Body of pancreas (tissue), 4 donors: ENCODE measurements around the gene E2F3. TPM values are rescaled to one million over a fixed set of nuclear protein-coding genes. Genes with fewer than 3 reads are reported as not detected.

ENCODE experiments used
- ATAC-seq: fragments of 150-250 bp; one replicate; pipeline ENCODE4 v1.9.1; 2016
- DNase-seq, 4 donors: peaks; one replicate each; pipeline ENCODE4 v3.0.0-alpha.2; 2019
- H3K27ac ChIP-seq, 4 donors: fragments of 200-600 bp; sonication (generic); 1 replicate in 3 of 4; 2 replicates in 1 of 4; pipeline versions ENCODE4 v1.5.1 to v1.6.1; 2016 to 2019; ENCODE audit warnings: mild to moderate bottlenecking in 1 of 4, mixed read lengths in 1 of 4, moderate library complexity in 1 of 4
- H3K27me3 ChIP-seq, 2 donors: fragments of 200-600 bp; sonication (generic); one replicate each; pipeline ENCODE4 v1.6.0; 2016; ENCODE audit warnings: mild to moderate bottlenecking in 1 of 2
- H3K36me3 ChIP-seq, 2 donors: fragments of 200-600 bp; sonication (generic); replicated peaks in 1 of 2; 2 replicates each; pipeline ENCODE4 v1.5.1; 2016; ENCODE audit warnings: low read depth in 2 of 2; ENCODE audit not compliant: insufficient read depth in 1 of 2
- H3K4me1 ChIP-seq: fragments of 200-600 bp; sonication (generic); one replicate; pipeline ENCODE4 v1.6.0; 2016
- H3K4me3 ChIP-seq, 2 donors: fragments of 200-600 bp; sonication (generic); 1 replicate in 1 of 2; 2 replicates in 1 of 2; pipeline ENCODE4 v1.5.1; 2016 to 2019
- H3K9me3 ChIP-seq, 3 donors: fragments of 200-600 bp; sonication (generic); 1 replicate in 2 of 3; 2 replicates in 1 of 3; pipeline ENCODE4 v1.5.1; 2016
- POLR2A ChIP-seq, 3 donors: fragments of 450-650 bp; IDR thresholded peaks; one replicate each; pipeline ENCODE4 v1.6.1; 2016; ENCODE audit warnings: antibody characterized with exemption in 3 of 3, mild to moderate bottlenecking in 2 of 3
- WGBS, 2 donors: methylation state at CpG; one replicate each; pipeline ENCODE4 v1.1.5; 2017; 5-methylcytosine and 5-hydroxymethylcytosine counted together
- intact Hi-C: fragments of 100-400 bp; cut with DNase I; formaldehyde crosslinking; loops from one replicate; pipeline ENCODE4 v1.15.1; 2023
- total RNA-seq, 2 donors: library from RNA; depleted of rRNA; stranded (reverse); fragments of >200 nt; gene quantifications; one replicate each; pipeline ENCODE4 v1.1.0, GENCODE V29; 2016
- TF ChIP-seq, protein P1 (sequence below), 7 experiments: fragments of 450-650 bp in 4 of 7; fragments of 200-600 bp in 3 of 7; sonication (generic) in 3 of 7; IDR thresholded peaks; one replicate each; pipeline ENCODE4 v1.5.1; 2016 to 2019; ENCODE audit warnings: antibody characterized with exemption in 7 of 7

E2F3 gene
- total RNA-seq, 2 donors from 2014 or later: 2.0 to 2.3 TPM

DNA sequence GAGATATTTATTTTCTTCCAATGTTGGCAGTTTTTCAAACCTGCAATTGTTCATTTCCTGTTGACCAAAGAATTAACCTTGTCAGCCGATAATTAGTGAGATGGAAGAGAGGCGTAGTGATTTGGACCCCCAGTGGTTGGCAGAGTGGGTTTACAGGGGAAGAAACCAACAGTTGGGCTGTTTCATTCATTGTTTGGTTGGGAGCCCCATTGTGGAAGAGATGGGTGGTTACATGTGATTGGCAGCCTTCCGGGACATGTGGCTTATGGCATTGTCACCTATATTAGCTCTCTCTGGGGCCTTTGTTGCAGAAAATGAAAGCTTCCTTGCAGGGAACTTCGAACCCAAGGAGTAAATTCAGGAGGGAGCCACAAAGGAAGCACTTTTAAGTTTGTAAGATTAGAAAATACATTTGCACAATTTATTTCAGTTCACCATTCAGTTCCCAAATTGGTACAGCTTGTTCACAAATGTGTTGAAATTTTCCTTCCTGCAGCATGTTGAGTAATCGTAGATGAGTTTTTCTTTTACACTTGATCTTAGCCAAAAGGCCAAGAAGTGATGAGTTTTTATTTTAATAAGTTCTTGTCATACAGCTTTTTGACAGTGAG is 82.3 kb downstream of the E2F3 start:
- ATAC-seq (no peak), DNase-seq (no peak)
- H3K4me1 ChIP-seq: no peaks in the 10 kb centered on the region
- H3K36me3 ChIP-seq: no peaks in the 10 kb centered on the region
- no peak overlapping the region for H3K4me3 ChIP-seq
- TF ChIP-seq, protein P1, sequence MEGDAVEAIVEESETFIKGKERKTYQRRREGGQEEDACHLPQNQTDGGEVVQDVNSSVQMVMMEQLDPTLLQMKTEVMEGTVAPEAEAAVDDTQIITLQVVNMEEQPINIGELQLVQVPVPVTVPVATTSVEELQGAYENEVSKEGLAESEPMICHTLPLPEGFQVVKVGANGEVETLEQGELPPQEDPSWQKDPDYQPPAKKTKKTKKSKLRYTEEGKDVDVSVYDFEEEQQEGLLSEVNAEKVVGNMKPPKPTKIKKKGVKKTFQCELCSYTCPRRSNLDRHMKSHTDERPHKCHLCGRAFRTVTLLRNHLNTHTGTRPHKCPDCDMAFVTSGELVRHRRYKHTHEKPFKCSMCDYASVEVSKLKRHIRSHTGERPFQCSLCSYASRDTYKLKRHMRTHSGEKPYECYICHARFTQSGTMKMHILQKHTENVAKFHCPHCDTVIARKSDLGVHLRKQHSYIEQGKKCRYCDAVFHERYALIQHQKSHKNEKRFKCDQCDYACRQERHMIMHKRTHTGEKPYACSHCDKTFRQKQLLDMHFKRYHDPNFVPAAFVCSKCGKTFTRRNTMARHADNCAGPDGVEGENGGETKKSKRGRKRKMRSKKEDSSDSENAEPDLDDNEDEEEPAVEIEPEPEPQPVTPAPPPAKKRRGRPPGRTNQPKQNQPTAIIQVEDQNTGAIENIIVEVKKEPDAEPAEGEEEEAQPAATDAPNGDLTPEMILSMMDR (IDR thresholded peaks at IDR 0.05): no peak
- no peak for TF ChIP-seq POLR2A (IDR thresholded peaks at IDR 0.05)
- no peaks in the 10 kb centered on the region for H3K9me3 ChIP-seq
- intact Hi-C loops: no loop called here
- 73% methylated on average over 5 of the region's 5 CpGs for WGBS, 2 donors
- H3K27me3 ChIP-seq: no peaks in the 10 kb centered on the region
- peak overlapping the region in 1 of 4 donors; percentile 10 for H3K27ac ChIP-seq

DNA sequence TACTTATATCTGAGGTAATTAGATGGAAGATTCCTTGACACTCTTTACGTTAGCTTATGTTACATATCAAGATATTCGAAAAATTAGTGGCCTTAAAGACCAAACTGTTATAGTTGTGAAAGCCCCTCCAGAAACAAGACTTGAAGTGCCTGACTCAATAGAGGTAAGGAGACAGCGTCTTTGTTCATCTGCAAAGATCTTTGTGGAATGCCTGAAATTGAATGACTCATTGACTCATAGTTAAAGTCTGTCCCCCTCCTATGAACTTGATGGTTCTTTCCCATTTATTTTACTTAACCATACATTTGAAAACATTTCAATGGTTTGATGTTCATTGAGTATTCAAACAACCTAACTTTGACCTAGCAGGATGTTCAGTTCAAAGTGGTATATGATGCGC is 85.0 kb downstream of the E2F3 start:
- H3K36me3 ChIP-seq: no peaks in the 10 kb centered on the region
- 97% methylated on average over 4 of the region's 4 CpGs for WGBS, 2 donors
- no peak for DNase-seq
- H3K27ac ChIP-seq: no peak overlapping the region
- H3K4me1 ChIP-seq: no peaks in the 10 kb centered on the region
- ATAC-seq: no peak
- no peak for TF ChIP-seq POLR2A (IDR thresholded peaks at IDR 0.05)
- TF ChIP-seq, protein P1 (IDR thresholded peaks at IDR 0.05): no peak
- no peaks in the 10 kb centered on the region for H3K27me3 ChIP-seq
- intact Hi-C loops: no loop called here
- no peaks in the 10 kb centered on the region for H3K9me3 ChIP-seq
- H3K4me3 ChIP-seq: no peak overlapping the region

DNA sequence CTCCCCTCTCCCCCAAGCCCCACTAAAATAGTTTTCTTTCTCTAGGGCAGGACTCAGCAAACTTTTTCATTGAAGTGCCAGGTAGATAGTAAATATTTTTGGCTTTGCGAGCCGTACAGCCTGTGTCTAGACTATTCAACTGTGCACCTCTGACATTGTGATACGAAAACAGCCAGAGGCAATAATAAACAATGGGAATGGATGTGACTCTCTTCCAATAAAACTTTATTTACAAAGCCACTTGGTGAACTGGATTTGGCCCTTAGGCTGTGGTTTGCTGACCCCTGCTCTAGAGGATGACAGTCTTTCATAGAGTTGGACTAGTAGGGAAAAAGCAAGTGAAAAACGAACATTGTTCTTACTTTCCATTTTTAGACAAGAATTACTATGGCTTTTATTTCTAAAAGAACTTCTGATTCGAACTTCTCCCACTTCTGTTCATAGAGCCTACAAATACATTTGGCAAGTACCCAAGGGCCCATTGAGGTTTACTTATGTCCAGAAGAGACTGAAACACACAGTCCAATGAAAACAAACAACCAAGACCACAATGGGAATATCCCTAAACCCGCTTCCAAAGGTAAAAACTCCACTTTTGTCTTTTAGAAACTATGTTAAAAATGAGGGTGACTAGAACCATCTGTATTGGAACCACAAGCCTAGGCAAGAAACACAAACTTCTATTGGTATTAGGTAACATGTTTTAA is 86.1 kb downstream of the E2F3 start:
- Histone ChIP-seq H3K27ac (no peak overlapping the region), H3K27me3 (no peaks in the 10 kb centered on the region), H3K9me3 (no peaks in the 10 kb centered on the region), H3K36me3 (no peaks in the 10 kb centered on the region), H3K4me1 (no peaks in the 10 kb centered on the region), H3K4me3 (no peak overlapping the region)
- DNase-seq (no peak), ATAC-seq (no peak)
- 94 to 96% methylated on average over 6 of the region's 6 CpGs for WGBS, 2 donors
- intact Hi-C loops: no loop called here
- no peak for TF ChIP-seq POLR2A (IDR thresholded peaks at IDR 0.05)
- TF ChIP-seq, protein P1 (IDR thresholded peaks at IDR 0.05): no peak

DNA sequence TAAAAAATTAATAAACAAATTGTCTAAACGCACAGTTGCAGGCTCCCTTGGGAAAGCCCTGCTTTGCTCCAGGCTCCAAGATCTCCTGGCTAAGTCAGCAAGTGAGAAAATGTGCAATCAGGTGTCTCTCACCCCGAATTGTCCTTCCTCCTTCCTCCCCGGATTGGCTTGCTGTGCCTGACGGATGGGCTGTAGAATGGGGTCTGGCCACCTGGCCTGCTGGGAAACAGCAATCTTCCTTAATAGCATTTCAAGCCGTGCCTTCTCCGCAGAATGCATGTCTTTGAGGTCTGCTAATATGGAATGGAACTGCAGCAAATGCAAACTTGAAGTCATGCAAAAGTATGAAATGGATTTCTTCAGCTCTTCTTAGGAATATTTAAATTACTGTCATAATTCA is 88.9 kb downstream of the E2F3 start:
- ATAC-seq: no peak
- no peaks in the 10 kb centered on the region for H3K9me3 ChIP-seq
- H3K27me3 ChIP-seq: no peaks in the 10 kb centered on the region
- H3K36me3 ChIP-seq: no peaks in the 10 kb centered on the region
- H3K27ac ChIP-seq: no peak overlapping the region
- H3K4me3 ChIP-seq: no peak overlapping the region
- TF ChIP-seq, protein P1 (IDR thresholded peaks at IDR 0.05): no peak
- TF ChIP-seq POLR2A (IDR thresholded peaks at IDR 0.05): no peak
- no peaks in the 10 kb centered on the region for H3K4me1 ChIP-seq
- DNase-seq: no peak
- intact Hi-C loops: no loop called here
- WGBS, 2 donors: 92% methylated on average over 6 of the region's 6 CpGs

DNA sequence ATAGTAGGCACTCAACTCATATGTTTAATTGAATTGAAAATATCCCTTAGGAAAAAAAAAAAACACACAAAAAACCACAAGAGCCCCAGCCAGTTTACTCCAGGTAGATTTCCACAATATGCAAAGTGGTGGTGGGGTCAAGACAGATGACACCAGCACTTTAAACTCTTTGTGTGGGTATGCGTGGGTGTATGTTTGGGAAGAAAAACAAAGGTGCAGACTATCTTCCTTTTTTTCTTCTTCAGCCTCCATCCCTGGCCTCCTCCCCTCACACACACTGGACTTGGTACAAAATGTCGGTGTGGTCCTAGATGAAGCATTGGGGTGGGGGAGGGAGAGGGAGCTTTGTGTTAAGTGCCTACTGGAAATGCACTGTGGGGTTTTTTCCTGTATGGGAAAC is 90.4 kb downstream of the E2F3 start:
- 71 to 86% methylated on average over 2 of the region's 2 CpGs for WGBS, 2 donors

More for the DNA sequence above, 90.4 kb downstream of the E2F3 start:
- Histone ChIP-seq H3K36me3 (no peaks in the 10 kb centered on the region), H3K4me1 (no peaks in the 10 kb centered on the region), H3K27me3 (no peaks in the 10 kb centered on the region), H3K4me3 (no peak overlapping the region), H3K27ac (no peak overlapping the region), H3K9me3 (no peaks in the 10 kb centered on the region)
- intact Hi-C loops: no loop called here
- ATAC-seq: no peak
- TF ChIP-seq, protein P1 (IDR thresholded peaks at IDR 0.05): no peak
- no peak for TF ChIP-seq POLR2A (IDR thresholded peaks at IDR 0.05)
- no peak for DNase-seq
